H9 (cell line): ENCODE measurements around the gene SSNA1. TPM values are rescaled to one million over a fixed set of nuclear protein-coding genes. Genes with fewer than 3 reads are reported as not detected.

Source experiments
- DNase-seq: peaks from one replicate; pipeline ENCODE4 v3.0.0-alpha.2; 2017
- H2AFZ ChIP-seq: one replicate; pipeline ENCODE4 v1.6.1; 2013; ENCODE audit warnings: mild to moderate bottlenecking, low read length, control low read depth, moderate library complexity
- H2AK5ac ChIP-seq: 2 replicates; pipeline ENCODE4 v1.6.1; 2013; ENCODE audit warnings: low read length, control low read depth, mixed read lengths; ENCODE audit not compliant: insufficient read length
- H2BK120ac ChIP-seq: one replicate; pipeline ENCODE4 v1.6.1; 2013; ENCODE audit warnings: low read depth, mild to moderate bottlenecking, low read length, control low read depth, inconsistent platforms; ENCODE audit not compliant: poor library complexity, severe bottlenecking
- H2BK12ac ChIP-seq: 2 replicates; pipeline ENCODE4 v1.6.1; 2013; ENCODE audit warnings: low read length, control low read depth, mixed read lengths, low read depth; ENCODE audit not compliant: insufficient read length
- H2BK15ac ChIP-seq: 2 replicates; pipeline ENCODE4 v1.6.1; 2013; ENCODE audit warnings: low read depth, low read length, control low read depth
- H2BK20ac ChIP-seq: one replicate; pipeline ENCODE4 v1.6.1; 2013; ENCODE audit warnings: low read depth, mild to moderate bottlenecking, low read length, control low read depth, inconsistent platforms; ENCODE audit not compliant: poor library complexity, severe bottlenecking
- H2BK5ac ChIP-seq: 2 replicates; pipeline ENCODE4 v1.6.1; 2013; ENCODE audit warnings: low read length, control low read depth, mixed read lengths; ENCODE audit not compliant: insufficient read length
- H3K14ac ChIP-seq: 2 replicates; pipeline ENCODE4 v1.6.1; 2013; ENCODE audit warnings: low read length, control low read depth; ENCODE audit not compliant: insufficient read depth
- H3K18ac ChIP-seq: 2 replicates; pipeline ENCODE4 v1.6.1; 2013; ENCODE audit warnings: low read depth, mild to moderate bottlenecking, mixed read lengths, low read length, control low read depth; ENCODE audit not compliant: insufficient read length
- H3K23ac ChIP-seq: 2 replicates; pipeline ENCODE4 v1.6.1; 2013; ENCODE audit warnings: low read length, control low read depth, mixed read lengths, low read depth; ENCODE audit not compliant: insufficient read length
- H3K23me2 ChIP-seq: 2 replicates; pipeline ENCODE4 v1.6.1; 2013; ENCODE audit warnings: low read depth, mild to moderate bottlenecking, mixed read lengths, low read length, control low read depth; ENCODE audit not compliant: insufficient read length, poor library complexity, severe bottlenecking
- H3K27ac ChIP-seq: 2 replicates; pipeline ENCODE4 v1.5.1; 2013; ENCODE audit warnings: low read length, control low read depth, mixed read lengths, low read depth; ENCODE audit not compliant: insufficient read length
- H3K27me3 ChIP-seq: 2 replicates; pipeline ENCODE4 v1.6.1; 2013; ENCODE audit warnings: low read length, control low read depth, inconsistent platforms; ENCODE audit not compliant: insufficient read depth
- H3K4ac ChIP-seq: 2 replicates; pipeline ENCODE4 v1.6.1; 2013; ENCODE audit warnings: low read depth, mild to moderate bottlenecking, control low read depth, inconsistent platforms, low read length, moderate library complexity
- H3K4me1 ChIP-seq: 2 replicates; pipeline ENCODE4 v1.6.1; 2013; ENCODE audit warnings: low read length, control low read depth, inconsistent platforms; ENCODE audit not compliant: insufficient read depth
- H3K4me2 ChIP-seq: 2 replicates; pipeline ENCODE4 v1.6.1; 2013; ENCODE audit warnings: low read length, control low read depth, mixed read lengths; ENCODE audit not compliant: insufficient read length, insufficient read depth
- H3K56ac ChIP-seq: 2 replicates; pipeline ENCODE4 v1.6.1; 2013; ENCODE audit warnings: low read depth, mild to moderate bottlenecking, mixed read lengths, low read length, control low read depth; ENCODE audit not compliant: insufficient read length
- H3K79me1 ChIP-seq: 2 replicates; pipeline ENCODE4 v1.6.1; 2013; ENCODE audit warnings: low read depth, mild to moderate bottlenecking, moderate library complexity, low read length, control low read depth, inconsistent platforms; ENCODE audit not compliant: insufficient read depth, poor library complexity, severe bottlenecking
- H3K79me2 ChIP-seq: 2 replicates; pipeline ENCODE4 v1.6.1; 2013; ENCODE audit warnings: low read length, control low read depth, inconsistent platforms; ENCODE audit not compliant: insufficient read depth
- H3K9ac ChIP-seq: 2 replicates; pipeline ENCODE4 v1.6.1; 2013; ENCODE audit warnings: low read length, control low read depth, mixed read lengths; ENCODE audit not compliant: insufficient read length; ENCODE audit errors: extremely low read depth
- H3K9me3 ChIP-seq: one replicate; pipeline ENCODE4 v1.6.1; 2013; ENCODE audit warnings: low read depth, low read length, inconsistent platforms; ENCODE audit not compliant: control insufficient read depth
- H3T11ph ChIP-seq: one replicate; pipeline ENCODE4 v1.6.1; 2013; ENCODE audit warnings: mild to moderate bottlenecking, low read length, control low read depth, inconsistent platforms
- H4K20me1 ChIP-seq: one replicate; pipeline ENCODE4 v1.6.1; 2013; ENCODE audit not compliant: control insufficient read depth, insufficient read length, insufficient read depth
- H4K5ac ChIP-seq: 2 replicates; pipeline ENCODE4 v1.6.1; 2013; ENCODE audit warnings: low read depth, mild to moderate bottlenecking, mixed read lengths, low read length, control low read depth; ENCODE audit not compliant: insufficient read length
- H4K8ac ChIP-seq: replicated peaks from 2 replicates; pipeline ENCODE4 v1.6.1; 2013; ENCODE audit warnings: low read length, control low read depth, mixed read lengths, low read depth; ENCODE audit not compliant: insufficient read length
- H4K91ac ChIP-seq: 2 replicates; pipeline ENCODE4 v1.6.1; 2013; ENCODE audit warnings: low read depth, mild to moderate bottlenecking, moderate library complexity, mixed read lengths, low read length, control low read depth; ENCODE audit not compliant: insufficient read length
- H3K27ac Mint-ChIP-seq, 3 experiments: 2 replicates in 2 of 3; 3 replicates in 1 of 3; pipeline ENCODE4 v1.8.0; 2020 to 2021; ENCODE audit warnings: mixed read lengths in 3 of 3, mild to moderate bottlenecking in 1 of 3, moderate library complexity in 1 of 3
- H3K27me3 Mint-ChIP-seq: 2 replicates; pipeline ENCODE4 v1.8.0; 2021; ENCODE audit warnings: low read depth, mild to moderate bottlenecking, moderate library complexity, mixed read lengths
- H3K36me3 Mint-ChIP-seq, 3 experiments: 2 replicates in 2 of 3; 3 replicates in 1 of 3; pipeline ENCODE4 v1.8.0; 2020 to 2021; ENCODE audit warnings: low read depth in 3 of 3, mixed read lengths in 3 of 3; ENCODE audit not compliant: insufficient read depth in 1 of 3
- H3K4me1 Mint-ChIP-seq, 2 experiments: 2 replicates each; pipeline ENCODE4 v1.8.0; 2020; ENCODE audit warnings: mixed read lengths in 2 of 2
- H3K4me3 Mint-ChIP-seq, 2 experiments: 2 replicates in 1 of 2; 3 replicates in 1 of 2; pipeline ENCODE4 v1.8.0; 2020 to 2021; ENCODE audit warnings: mild to moderate bottlenecking in 2 of 2, mixed read lengths in 2 of 2, moderate library complexity in 1 of 2
- H3K9me3 Mint-ChIP-seq, 2 experiments: 2 replicates in 1 of 2; 3 replicates in 1 of 2; pipeline ENCODE4 v1.8.0; 2020; ENCODE audit warnings: mild to moderate bottlenecking in 2 of 2, mixed read lengths in 2 of 2, moderate library complexity in 1 of 2
- WGBS: extraction: QIAGEN DNeasy Blood & Tissue Kit; methylation state at CpG from one replicate; pipeline ENCODE4 v1.1.7; 2013; ENCODE audit warnings: missing lambda C conversion rate, low lambda C conversion rate, mixed read lengths; ENCODE audit not compliant: insufficient read length; ENCODE audit errors: extremely low coverage; 5-methylcytosine and 5-hydroxymethylcytosine counted together
- total RNA-seq: library from RNA; stranded (reverse); gene quantifications from 2 replicates; pipeline ENCODE4 v1.2.1, GENCODE V29; 2021
- TF ChIP-seq, protein P1 (sequence below): fragments of 200-600 bp; sonication (generic); conservative IDR thresholded peaks from 3 replicates; pipeline ENCODE4 v1.8.0; 2021; ENCODE audit warnings: antibody characterized with exemption, mild to moderate bottlenecking

Gene SSNA1
- total RNA-seq, 1 experiment from 2014 or later, result 69.2 TPM

GRCh38 chr9:137190315-137190856 is 1.9 kb downstream of the SSNA1 start:
- H2BK12ac ChIP-seq, result no peak overlapping the region
- H2BK5ac ChIP-seq, result no peak overlapping the region
- H3K27me3 ChIP-seq, result no peaks in the 10 kb centered on the region
- no CpG with 5 or more reads among the region's 9 CpGs for WGBS
- H3K23me2 ChIP-seq, result peaks cover 13% of the 10 kb centered on the region
- no peak overlapping the region for H3K4me2 ChIP-seq
- no peak overlapping the region for H4K8ac ChIP-seq
- TF ChIP-seq, protein P1, sequence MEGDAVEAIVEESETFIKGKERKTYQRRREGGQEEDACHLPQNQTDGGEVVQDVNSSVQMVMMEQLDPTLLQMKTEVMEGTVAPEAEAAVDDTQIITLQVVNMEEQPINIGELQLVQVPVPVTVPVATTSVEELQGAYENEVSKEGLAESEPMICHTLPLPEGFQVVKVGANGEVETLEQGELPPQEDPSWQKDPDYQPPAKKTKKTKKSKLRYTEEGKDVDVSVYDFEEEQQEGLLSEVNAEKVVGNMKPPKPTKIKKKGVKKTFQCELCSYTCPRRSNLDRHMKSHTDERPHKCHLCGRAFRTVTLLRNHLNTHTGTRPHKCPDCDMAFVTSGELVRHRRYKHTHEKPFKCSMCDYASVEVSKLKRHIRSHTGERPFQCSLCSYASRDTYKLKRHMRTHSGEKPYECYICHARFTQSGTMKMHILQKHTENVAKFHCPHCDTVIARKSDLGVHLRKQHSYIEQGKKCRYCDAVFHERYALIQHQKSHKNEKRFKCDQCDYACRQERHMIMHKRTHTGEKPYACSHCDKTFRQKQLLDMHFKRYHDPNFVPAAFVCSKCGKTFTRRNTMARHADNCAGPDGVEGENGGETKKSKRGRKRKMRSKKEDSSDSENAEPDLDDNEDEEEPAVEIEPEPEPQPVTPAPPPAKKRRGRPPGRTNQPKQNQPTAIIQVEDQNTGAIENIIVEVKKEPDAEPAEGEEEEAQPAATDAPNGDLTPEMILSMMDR, result 0 out of 3 replicates have a peak, but pooled peaks have one; percentile 16
- no peak overlapping the region for H2BK20ac ChIP-seq
- Mint-ChIP-seq H3K27ac (no peak overlapping the region; a peak in 1 of 7 replicates), H3K4me1 (peaks cover 20 to 27% of the 10 kb centered on the region in 2 experiments), H3K9me3 (no peaks in the 10 kb centered on the region), H3K4me3 (peak overlapping the region; percentile 94 to 96), H3K36me3 (peaks cover 7 to 38% (median 26%) of the 10 kb centered on the region in 3 experiments; a peak in 6 of 7 replicates), H3K27me3 (no peaks in the 10 kb centered on the region)
- no peak overlapping the region for H3K56ac ChIP-seq
- H3K18ac ChIP-seq, result no peak overlapping the region
- H3K4ac ChIP-seq, result no peak overlapping the region
- no peaks in the 10 kb centered on the region for H4K20me1 ChIP-seq
- no peak overlapping the region for H2BK120ac ChIP-seq
- no peak for DNase-seq
- no peak overlapping the region for H3T11ph ChIP-seq
- H3K9ac ChIP-seq, result no peak overlapping the region
- H2BK15ac ChIP-seq, result no peak overlapping the region
- H3K14ac ChIP-seq, result no peak overlapping the region
- H3K27ac ChIP-seq, result no peak overlapping the region
- peaks cover 6% of the 10 kb centered on the region for H3K79me1 ChIP-seq
- no peaks in the 10 kb centered on the region for H3K9me3 ChIP-seq
- no peak overlapping the region for H2AK5ac ChIP-seq
- H4K91ac ChIP-seq, result no peak overlapping the region
- H4K5ac ChIP-seq, result no peak overlapping the region
- no peak overlapping the region for H3K23ac ChIP-seq
- peaks cover 5% of the 10 kb centered on the region; the same call in 1 of the 2 replicates for H3K4me1 ChIP-seq
- no peak overlapping the region for H2AFZ ChIP-seq
- peaks cover 10% of the 10 kb centered on the region; the same call in 1 of the 2 replicates for H3K79me2 ChIP-seq
